T-cell (primary cell): ENCODE data around the gene C9orf57. TPM values are rescaled to one million over a fixed set of nuclear protein-coding genes. Genes with fewer than 3 reads are reported as not detected.
"Not testable (repeated sequence)": the region's sequence is repeated elsewhere in the genome, so short reads cannot be mapped to it uniquely, and the experiment has no call there.

ENCODE experiments used
- ATAC-seq, 4 experiments: fragments of 200-7000 bp in 3 of 4; fragments of 150-1000 bp in 1 of 4; cut with Tn5 transposase; replicated peaks in 1 of 4; 1 replicate in 3 of 4; 2 replicates in 1 of 4; pipeline ENCODE4 v1.10.0; 2021; ENCODE audit warnings: moderate library complexity in 3 of 4, mild to moderate bottlenecking in 2 of 4, moderate number of reproducible peaks in 1 of 4
- CTCF ChIA-PET, 2 donors: fragments of 300-600 bp; sonication (Branson Sonifier 250); formaldehyde crosslinking; loops; one replicate each; lab custom pipeline; 2022; ENCODE audit warnings: antibody characterized with exemption in 2 of 2; lab: Charles Lee
- POLR2A ChIA-PET, 2 donors: fragments of 300-600 bp; sonication (Branson Sonifier 250); formaldehyde crosslinking; loops; one replicate each; lab custom pipeline; 2022; ENCODE audit warnings: antibody characterized with exemption in 2 of 2; lab: Charles Lee
- DNase-seq, 35 experiments: peaks; one replicate each; pipeline versions ENCODE4 v3.0.0 to v3.0.0-alpha.2; 2013 to 2023
- H3K27ac ChIP-seq: one replicate; pipeline ENCODE4 v1.5.1; 2013; ENCODE audit warnings: low read length
- H3K27me3 ChIP-seq, 2 experiments: replicated peaks in 1 of 2; 1 replicate in 1 of 2; 2 replicates in 1 of 2; pipeline versions ENCODE4 v1.6.1 to v1.7.0; 2013; ENCODE audit warnings: low read length in 1 of 2, mixed read lengths in 1 of 2; ENCODE audit not compliant: control insufficient read depth in 2 of 2, insufficient read depth in 2 of 2; ENCODE audit errors: extremely low read depth in 1 of 2
- H3K36me3 ChIP-seq, 2 donors: 1 replicate in 1 of 2; 2 replicates in 1 of 2; pipeline versions ENCODE4 v1.6.1 to v1.7.0; 2013; ENCODE audit warnings: low read length in 1 of 2; ENCODE audit not compliant: control insufficient read depth in 2 of 2, insufficient read depth in 1 of 2; ENCODE audit errors: extremely low read depth in 1 of 2
- H3K4me1 ChIP-seq, 2 experiments: 1 replicate in 1 of 2; 2 replicates in 1 of 2; pipeline versions ENCODE4 v1.6.1 to v1.7.0; 2013; ENCODE audit warnings: low read length in 2 of 2, mixed read lengths in 1 of 2; ENCODE audit not compliant: insufficient read depth in 2 of 2, control insufficient read depth in 1 of 2; ENCODE audit errors: extremely low read depth in 1 of 2
- H3K4me3 ChIP-seq, 2 donors: 1 replicate in 1 of 2; 2 replicates in 1 of 2; pipeline versions ENCODE4 v1.5.1 to v1.7.0; 2013; ENCODE audit warnings: mild to moderate bottlenecking in 2 of 2, low read length in 1 of 2, moderate library complexity in 1 of 2; ENCODE audit not compliant: control insufficient read depth in 1 of 2; ENCODE audit errors: extremely low read depth in 1 of 2
- H3K9me3 ChIP-seq: 2 replicates; pipeline ENCODE4 v1.7.0; 2013
- H3K27ac Mint-ChIP-seq, 2 donors: one replicate each; pipeline ENCODE4 v1.8.0; 2020 to 2021; ENCODE audit warnings: mild to moderate bottlenecking in 2 of 2, mixed read lengths in 2 of 2
- H3K27me3 Mint-ChIP-seq, 2 donors: one replicate each; pipeline ENCODE4 v1.8.0; 2021 to 2022; ENCODE audit warnings: mixed read lengths in 2 of 2
- H3K36me3 Mint-ChIP-seq: one replicate; pipeline ENCODE4 v1.8.0; 2021; ENCODE audit warnings: mixed read lengths
- H3K4me1 Mint-ChIP-seq, 3 donors: one replicate each; pipeline ENCODE4 v1.8.0; 2020 to 2022; ENCODE audit warnings: mixed read lengths in 3 of 3, mild to moderate bottlenecking in 1 of 3
- H3K4me3 Mint-ChIP-seq, 3 donors: one replicate each; pipeline ENCODE4 v1.8.0; 2020 to 2022; ENCODE audit warnings: mild to moderate bottlenecking in 3 of 3, mixed read lengths in 3 of 3, moderate library complexity in 3 of 3
- H3K9me3 Mint-ChIP-seq, 3 donors: one replicate each; pipeline ENCODE4 v1.8.0; 2020 to 2022; ENCODE audit warnings: mixed read lengths in 3 of 3
- WGBS: methylation state at CpG from one replicate; pipeline ENCODE4 v1.1.5; 2013; ENCODE audit warnings: missing lambda C conversion rate; ENCODE audit not compliant: insufficient coverage; 5-methylcytosine and 5-hydroxymethylcytosine counted together
- total RNA-seq, 35 experiments: library from RNA in 6 of 35; stranded (reverse) in 6 of 35; fragments of 120-200 nt in 1 of 35; gene quantifications; one replicate each; pipeline versions ENCODE4 v1.2.1 to v1.2.4 and lab custom pipeline; 2013 to 2026

C9orf57 gene
- total RNA-seq, 5 donors from 2014 or later (not counting 1 experiment from before 2014, with no cell fraction given): not detected

DNA sequence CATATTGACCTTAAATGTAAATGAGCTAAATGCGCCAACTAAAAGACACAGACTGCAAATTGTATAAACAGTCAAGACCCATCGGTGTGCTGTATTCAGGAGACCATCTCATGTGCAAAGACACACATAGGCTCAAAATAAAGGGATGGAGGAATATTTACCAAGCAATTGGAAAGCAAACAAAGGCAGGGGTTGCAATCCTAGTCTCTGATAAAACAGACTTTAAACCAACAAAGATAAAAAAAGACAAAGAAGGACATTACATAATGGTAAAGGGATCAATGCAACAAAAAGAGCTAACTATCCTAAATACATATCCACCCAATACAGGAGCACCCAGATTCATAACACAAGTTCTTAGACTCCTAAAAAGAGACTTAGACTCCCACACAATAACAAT is 14.3 kb upstream of the C9orf57 start:
- H3K4me1 Mint-ChIP-seq, H3K27me3 ChIP-seq, H3K9me3 Mint-ChIP-seq, H3K4me3 Mint-ChIP-seq, DNase-seq, CTCF ChIA-PET, POLR2A ChIA-PET, H3K27ac ChIP-seq, H3K4me1 ChIP-seq, H3K9me3 ChIP-seq, H3K4me3 ChIP-seq, ATAC-seq, H3K36me3 Mint-ChIP-seq, H3K36me3 ChIP-seq, H3K27ac Mint-ChIP-seq: not testable (repeated sequence)
- H3K27me3 Mint-ChIP-seq: peaks cover 4 to 14% of the 10 kb centered on the region in 2 donors
- no CpG with 5 or more reads among the region's 2 CpGs for WGBS

DNA sequence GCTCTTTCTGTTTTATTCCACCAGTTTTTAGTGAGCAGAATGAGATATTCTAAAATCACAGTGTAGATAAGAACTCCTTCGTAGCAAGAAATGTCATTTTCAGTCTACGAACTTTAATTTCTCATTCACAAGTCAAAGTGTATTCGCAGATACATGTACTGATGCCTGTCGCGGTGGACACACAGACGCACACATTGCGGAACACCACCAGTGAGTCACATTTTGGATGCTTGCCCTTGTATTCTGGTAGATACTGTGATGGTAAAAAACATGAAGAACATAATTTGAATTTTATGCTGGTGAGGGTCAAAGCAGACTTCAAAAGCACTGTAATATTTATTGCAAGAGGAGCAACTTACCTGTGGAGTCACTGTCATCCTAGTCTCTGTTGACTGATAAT is 4.7 kb upstream of the C9orf57 start:
- Mint-ChIP-seq H3K36me3 (no peaks in the 10 kb centered on the region), H3K27ac (no peak overlapping the region), H3K27me3 (peaks cover 11 to 19% of the 10 kb centered on the region in 2 donors), H3K4me3 (no peak overlapping the region), H3K4me1 (no peaks in the 10 kb centered on the region), H3K9me3 (peaks cover 0 to 4% (median 0%) of the 10 kb centered on the region in 3 donors)
- Histone ChIP-seq H3K27me3 (peaks cover 0 to 6% of the 10 kb centered on the region in 2 experiments), H3K36me3 (no peaks in the 10 kb centered on the region), H3K27ac (no peak overlapping the region), H3K9me3 (no peaks in the 10 kb centered on the region), H3K4me1 (no peaks in the 10 kb centered on the region), H3K4me3 (no peak overlapping the region)
- ChIA-PET CTCF (interaction anchor here (0.6 to 0.7 kb wide), 6 partner anchors 26 to 1718 kb away, joined by 3 to 7 read pairs (median 4); no protein-coding TSS in a partner anchor), POLR2A (no interaction called here)
- DNase-seq (no peak), ATAC-seq (no peak)
- 100% methylated on average over 2 of the region's 7 CpGs for WGBS

DNA sequence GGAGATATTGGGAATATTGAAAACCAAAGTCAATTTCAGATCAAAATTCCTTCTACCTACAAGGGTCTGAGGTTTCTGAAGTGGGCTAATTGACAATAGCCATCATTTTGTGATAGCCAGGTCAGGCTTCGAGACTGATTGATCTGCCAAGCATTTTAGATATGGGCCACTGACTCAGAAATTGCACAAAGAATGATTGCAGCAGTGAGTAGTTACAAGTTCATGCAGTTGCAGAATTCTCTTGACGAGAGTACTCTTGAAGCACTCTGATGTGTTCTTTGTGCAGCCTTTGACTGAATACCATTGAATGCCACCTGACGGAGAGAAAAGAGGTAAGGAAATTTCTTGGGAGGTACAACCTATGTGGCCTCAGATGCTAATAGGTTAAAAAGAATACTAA is 8.3 kb downstream of the C9orf57 start:
- Histone ChIP-seq H3K4me3 (no peak overlapping the region), H3K9me3 (no peaks in the 10 kb centered on the region), H3K36me3 (no peaks in the 10 kb centered on the region), H3K27me3 (peaks cover 0 to 2% of the 10 kb centered on the region in 2 experiments), H3K4me1 (no peaks in the 10 kb centered on the region), H3K27ac (no peak overlapping the region)
- 63% methylated on average over 2 of the region's 3 CpGs for WGBS
- ATAC-seq: no peak
- H3K27ac Mint-ChIP-seq: no peak overlapping the region
- POLR2A ChIA-PET: no interaction called here
- DNase-seq: no peak
- no peaks in the 10 kb centered on the region for H3K36me3 Mint-ChIP-seq
- CTCF ChIA-PET: no interaction called here
- H3K4me1 Mint-ChIP-seq: no peaks in the 10 kb centered on the region
- no peaks in the 10 kb centered on the region for H3K9me3 Mint-ChIP-seq
- H3K4me3 Mint-ChIP-seq: no peak overlapping the region
- peaks cover 0 to 4% of the 10 kb centered on the region in 2 donors for H3K27me3 Mint-ChIP-seq

DNA sequence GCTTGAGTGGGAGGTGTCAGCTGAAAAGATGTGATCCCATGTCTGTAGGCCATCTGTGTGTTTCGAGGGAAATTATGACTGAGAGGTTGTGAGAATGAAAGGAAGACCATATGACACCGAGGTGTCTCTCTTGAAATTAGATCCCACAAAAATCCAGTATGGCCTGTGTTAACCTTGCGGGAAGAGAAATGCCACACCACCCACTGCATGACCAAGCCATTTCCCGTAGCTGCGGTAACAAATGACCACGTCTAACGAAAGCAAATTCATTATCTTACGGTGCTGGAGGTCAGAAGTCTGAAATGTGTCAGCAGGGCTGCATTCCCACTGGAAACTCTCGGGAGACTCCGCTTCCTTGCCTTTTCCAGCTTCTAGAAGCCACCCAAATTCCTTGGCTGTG is 11.6 kb downstream of the C9orf57 start:
- no peak overlapping the region for H3K4me3 ChIP-seq
- POLR2A ChIA-PET: no interaction called here
- Mint-ChIP-seq H3K27me3 (peaks cover 0 to 4% of the 10 kb centered on the region in 2 donors), H3K4me1 (no peaks in the 10 kb centered on the region), H3K27ac (no peak overlapping the region), H3K36me3 (no peaks in the 10 kb centered on the region), H3K4me3 (no peak overlapping the region), H3K9me3 (no peaks in the 10 kb centered on the region)
- no peaks in the 10 kb centered on the region for H3K9me3 ChIP-seq
- WGBS: 85% methylated on average over 8 of the region's 10 CpGs
- ATAC-seq: no peak
- peaks cover 0 to 2% of the 10 kb centered on the region in 2 experiments for H3K27me3 ChIP-seq
- CTCF ChIA-PET: interaction anchor here in 1 of 2 donors (0.8 kb wide), 1 partner anchor 9 kb away, joined by 3 read pairs; no protein-coding TSS in a partner anchor
- H3K36me3 ChIP-seq: no peaks in the 10 kb centered on the region
- H3K4me1 ChIP-seq: no peaks in the 10 kb centered on the region
- H3K27ac ChIP-seq: no peak overlapping the region
- no peak for DNase-seq

DNA sequence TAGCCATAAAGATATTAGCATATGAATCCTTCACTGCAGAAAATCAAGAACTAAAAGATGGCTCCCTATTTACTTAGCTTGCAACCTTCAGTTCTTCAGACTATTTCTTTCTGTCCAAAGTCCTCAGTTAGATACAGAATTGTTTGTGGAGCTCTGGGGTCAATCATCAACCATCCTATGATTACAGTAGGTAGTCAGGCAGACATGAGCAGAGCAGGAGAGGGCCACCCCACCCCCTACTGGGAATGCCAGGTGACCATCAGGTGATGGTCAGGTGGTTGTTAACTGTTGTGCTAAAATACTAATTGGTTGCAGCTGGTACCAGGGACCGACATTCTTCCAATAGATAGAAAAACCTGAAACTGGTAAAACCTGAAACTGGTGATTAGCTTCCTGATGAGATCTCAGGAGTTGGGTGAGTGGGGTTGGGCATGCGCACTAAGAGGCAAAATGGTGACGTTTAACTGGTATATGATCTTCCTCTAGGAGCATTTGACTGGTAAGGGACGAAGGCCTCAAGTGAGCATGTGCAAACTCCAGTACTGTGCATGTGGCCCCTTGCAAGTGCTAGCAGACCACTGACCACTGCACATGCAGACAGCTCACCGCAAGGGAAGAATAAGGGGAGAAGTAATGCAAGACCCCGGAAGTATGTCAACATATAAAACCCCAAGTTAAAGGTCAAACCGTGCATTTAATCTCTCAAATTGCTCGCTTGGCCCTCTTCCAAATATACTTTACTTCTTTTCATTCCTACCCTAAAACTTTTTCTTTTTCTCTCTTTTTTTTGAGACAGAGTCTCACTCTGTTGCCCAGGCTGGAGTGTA is 13.6 kb downstream of the C9orf57 start:
- 92% methylated on average over 2 of the region's 8 CpGs for WGBS
- H3K4me3 ChIP-seq: no peak overlapping the region
- no peak overlapping the region for H3K27ac ChIP-seq
- H3K4me1 ChIP-seq: no peaks in the 10 kb centered on the region
- ChIA-PET POLR2A (no interaction called here), CTCF (interaction anchor here in 1 of 2 donors (1.0 kb wide), 1 partner anchor 9 kb away, joined by 3 read pairs; no protein-coding TSS in a partner anchor)
- no peak for ATAC-seq
- H3K36me3 ChIP-seq: no peaks in the 10 kb centered on the region
- H3K4me3 Mint-ChIP-seq: no peak overlapping the region
- H3K9me3 Mint-ChIP-seq: no peaks in the 10 kb centered on the region
- no peak overlapping the region for H3K27ac Mint-ChIP-seq
- H3K27me3 Mint-ChIP-seq: peaks cover 4% of the 10 kb centered on the region in 2 donors
- no peaks in the 10 kb centered on the region for H3K4me1 Mint-ChIP-seq
- H3K36me3 Mint-ChIP-seq: no peaks in the 10 kb centered on the region
- peaks cover 0 to 4% of the 10 kb centered on the region in 2 experiments for H3K27me3 ChIP-seq
- DNase-seq: no peak
- H3K9me3 ChIP-seq: no peaks in the 10 kb centered on the region

DNA sequence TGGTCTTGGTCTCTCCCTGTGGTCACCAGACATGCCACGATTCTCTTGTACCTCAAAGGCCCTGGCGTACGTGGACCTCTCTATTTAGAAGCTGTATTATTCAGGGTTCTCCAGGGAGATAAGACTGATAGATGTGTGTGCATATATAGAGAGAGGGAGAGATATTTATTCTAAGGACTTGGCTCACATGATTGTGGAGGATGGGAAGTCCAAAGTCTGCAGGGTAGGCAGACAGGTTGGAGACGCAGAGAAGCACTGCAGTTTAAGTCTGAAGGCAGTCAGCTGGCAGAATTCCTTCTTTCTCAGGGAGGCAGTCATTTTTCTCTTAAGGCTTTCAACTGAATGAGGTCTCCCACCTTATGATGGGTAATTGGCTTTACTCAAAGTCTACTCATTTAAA is 16.3 kb downstream of the C9orf57 start:
- ChIA-PET POLR2A (no interaction called here), CTCF (no interaction called here)
- no peak for ATAC-seq
- no peaks in the 10 kb centered on the region for H3K36me3 Mint-ChIP-seq
- peaks cover 0 to 5% of the 10 kb centered on the region in 2 experiments for H3K4me1 ChIP-seq
- no peak for DNase-seq
- no peaks in the 10 kb centered on the region for H3K9me3 ChIP-seq
- H3K27me3 ChIP-seq: peaks cover 0 to 10% of the 10 kb centered on the region in 2 experiments
- H3K9me3 Mint-ChIP-seq: no peaks in the 10 kb centered on the region
- H3K4me1 Mint-ChIP-seq: peaks cover 3 to 4% (median 3%) of the 10 kb centered on the region in 3 donors
- H3K36me3 ChIP-seq: no peaks in the 10 kb centered on the region
- no peak overlapping the region for H3K27ac Mint-ChIP-seq
- H3K27ac ChIP-seq: no peak overlapping the region
- no peak overlapping the region for H3K4me3 Mint-ChIP-seq
- H3K4me3 ChIP-seq: no peak overlapping the region
- peaks cover 3 to 10% of the 10 kb centered on the region in 2 donors for H3K27me3 Mint-ChIP-seq
- WGBS: 58% methylated on average over 2 of the region's 4 CpGs
